DOHH2 (cell line): ENCODE data around the gene FNDC3B.

Source experiments
- H3F3A ChIP-seq: fragments of 200-600 bp; sonication (generic), shearing (Covaris generic); 2 replicates; pipeline ENCODE4 v1.6.0; 2016; ENCODE audit warnings: antibody characterized with exemption, mild to moderate bottlenecking; ENCODE audit not compliant: control insufficient read depth, insufficient read depth
- H3K27ac ChIP-seq: fragments of 200-600 bp; sonication (generic); 2 replicates; pipeline ENCODE4 v1.5.1; 2014; ENCODE audit warnings: low read depth, mild to moderate bottlenecking, low read length, moderate library complexity
- H3K27me3 ChIP-seq: fragments of 200-600 bp; sonication (generic); 2 replicates; pipeline ENCODE4 v1.6.1; 2014; ENCODE audit warnings: mild to moderate bottlenecking, low read length, mixed read lengths; ENCODE audit not compliant: control insufficient read depth
- H3K36me3 ChIP-seq: fragments of 200-600 bp; sonication (generic); 2 replicates; pipeline ENCODE4 v1.6.1; 2014; ENCODE audit warnings: mild to moderate bottlenecking, low read length, moderate library complexity, mixed read lengths; ENCODE audit not compliant: control insufficient read depth
- H3K4me1 ChIP-seq: fragments of 200-600 bp; sonication (generic); 2 replicates; pipeline ENCODE4 v1.6.1; 2014; ENCODE audit warnings: mild to moderate bottlenecking, low read length, mixed read lengths; ENCODE audit not compliant: control insufficient read depth
- H3K4me2 ChIP-seq: fragments of 200-600 bp; sonication (generic); 2 replicates; pipeline ENCODE4 v1.6.0; 2014; ENCODE audit warnings: mild to moderate bottlenecking, low read length, moderate library complexity
- H3K4me3 ChIP-seq: fragments of 200-600 bp; sonication (generic); 2 replicates; pipeline ENCODE4 v1.5.1; 2014; ENCODE audit warnings: mild to moderate bottlenecking, low read length, mixed read lengths
- H3K79me2 ChIP-seq: fragments of 200-600 bp; sonication (generic); 2 replicates; pipeline ENCODE4 v1.6.1; 2014; ENCODE audit warnings: mild to moderate bottlenecking, low read length, mixed read lengths; ENCODE audit not compliant: control insufficient read depth
- H3K9me2 ChIP-seq: fragments of 200-600 bp; sonication (generic); replicated peaks from 2 replicates; pipeline ENCODE4 v1.6.1; 2014; ENCODE audit warnings: mild to moderate bottlenecking, low read length, mixed read lengths; ENCODE audit not compliant: control insufficient read depth
- H3K9me3 ChIP-seq: fragments of 200-600 bp; sonication (generic); 2 replicates; pipeline ENCODE4 v1.6.1; 2014; ENCODE audit warnings: antibody characterized with exemption, low read length, mixed read lengths; ENCODE audit not compliant: control insufficient read depth, insufficient read depth
- H4K20me1 ChIP-seq: fragments of 200-600 bp; sonication (generic); 2 replicates; pipeline ENCODE4 v1.6.0; 2014; ENCODE audit warnings: low read depth, mild to moderate bottlenecking, antibody characterized with exemption, low read length, moderate library complexity; ENCODE audit not compliant: control insufficient read depth, insufficient read depth
- EZH2phosphoT487 ChIP-seq: fragments of 200-600 bp; sonication (generic); IDR thresholded peaks from 2 replicates; pipeline ENCODE4 v1.6.1; 2017; ENCODE audit warnings: borderline replicate concordance, mild to moderate bottlenecking, antibody characterized with exemption, low read length, moderate library complexity, mixed read lengths
- TF ChIP-seq, protein P1 (sequence below): fragments of 200-600 bp; sonication (generic); IDR thresholded peaks from one replicate; pipeline ENCODE4 v1.5.1; 2014; ENCODE audit warnings: antibody characterized with exemption, mild to moderate bottlenecking, low read depth, low read length; ENCODE audit not compliant: poor library complexity, severe bottlenecking

Gene FNDC3B

DNA sequence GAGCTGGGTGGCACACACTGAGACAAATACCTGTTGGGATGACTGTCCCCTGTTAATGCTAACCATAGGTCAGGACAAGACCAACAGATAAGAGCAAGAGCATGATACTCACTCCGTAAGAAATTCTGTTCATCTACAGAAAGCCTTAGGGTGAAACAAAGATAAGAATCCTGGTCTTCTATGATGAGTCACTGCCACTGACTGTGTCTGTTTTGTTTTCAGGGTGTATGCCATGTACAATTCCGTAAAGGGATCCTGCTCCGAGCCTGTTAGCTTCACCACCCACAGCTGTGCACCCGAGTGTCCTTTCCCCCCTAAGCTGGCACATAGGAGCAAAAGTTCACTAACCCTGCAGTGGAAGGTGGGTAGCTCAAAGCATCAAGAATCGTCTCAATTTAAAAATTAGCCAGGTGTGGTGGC, 267.8 kb downstream of the FNDC3B start:
- H3K4me3 ChIP-seq = no peak overlapping the region
- no peaks in the 10 kb centered on the region; the same call in 1 of the 2 replicates for H3K36me3 ChIP-seq
- TF ChIP-seq, protein P1, sequence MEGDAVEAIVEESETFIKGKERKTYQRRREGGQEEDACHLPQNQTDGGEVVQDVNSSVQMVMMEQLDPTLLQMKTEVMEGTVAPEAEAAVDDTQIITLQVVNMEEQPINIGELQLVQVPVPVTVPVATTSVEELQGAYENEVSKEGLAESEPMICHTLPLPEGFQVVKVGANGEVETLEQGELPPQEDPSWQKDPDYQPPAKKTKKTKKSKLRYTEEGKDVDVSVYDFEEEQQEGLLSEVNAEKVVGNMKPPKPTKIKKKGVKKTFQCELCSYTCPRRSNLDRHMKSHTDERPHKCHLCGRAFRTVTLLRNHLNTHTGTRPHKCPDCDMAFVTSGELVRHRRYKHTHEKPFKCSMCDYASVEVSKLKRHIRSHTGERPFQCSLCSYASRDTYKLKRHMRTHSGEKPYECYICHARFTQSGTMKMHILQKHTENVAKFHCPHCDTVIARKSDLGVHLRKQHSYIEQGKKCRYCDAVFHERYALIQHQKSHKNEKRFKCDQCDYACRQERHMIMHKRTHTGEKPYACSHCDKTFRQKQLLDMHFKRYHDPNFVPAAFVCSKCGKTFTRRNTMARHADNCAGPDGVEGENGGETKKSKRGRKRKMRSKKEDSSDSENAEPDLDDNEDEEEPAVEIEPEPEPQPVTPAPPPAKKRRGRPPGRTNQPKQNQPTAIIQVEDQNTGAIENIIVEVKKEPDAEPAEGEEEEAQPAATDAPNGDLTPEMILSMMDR = no peak
- TF ChIP-seq EZH2phosphoT487 = no peak

GRCh38 chr3:172309059-172309458, 269.7 kb downstream of the FNDC3B start:
- H3K27ac ChIP-seq = no peak overlapping the region
- H3F3A ChIP-seq = no peaks in the 10 kb centered on the region
- H3K27me3 ChIP-seq = no peaks in the 10 kb centered on the region
- TF ChIP-seq, protein P1 = no peak
- TF ChIP-seq EZH2phosphoT487 = no peak
- no peaks in the 10 kb centered on the region for H4K20me1 ChIP-seq
- H3K79me2 ChIP-seq = no peaks in the 10 kb centered on the region
- H3K9me3 ChIP-seq = no peaks in the 10 kb centered on the region
- H3K4me3 ChIP-seq = no peak overlapping the region
- H3K4me1 ChIP-seq = no peaks in the 10 kb centered on the region
- no peaks in the 10 kb centered on the region for H3K9me2 ChIP-seq
- H3K36me3 ChIP-seq = no peaks in the 10 kb centered on the region; the same call in 1 of the 2 replicates
- H3K4me2 ChIP-seq = no peak overlapping the region

More for the DNA sequence above, 267.8 kb downstream of the FNDC3B start:
- Histone ChIP-seq H3K27me3 (no peaks in the 10 kb centered on the region), H3K27ac (no peak overlapping the region), H3K4me1 (no peaks in the 10 kb centered on the region), H4K20me1 (no peaks in the 10 kb centered on the region), H3K9me2 (no peaks in the 10 kb centered on the region), H3F3A (no peaks in the 10 kb centered on the region), H3K79me2 (no peaks in the 10 kb centered on the region), H3K4me2 (no peak overlapping the region), H3K9me3 (no peaks in the 10 kb centered on the region)

- Histone ChIP-seq H3K4me3 (no peak overlapping the region), H3K9me2 (no peaks in the 10 kb centered on the region), H3K4me1 (no peaks in the 10 kb centered on the region), H4K20me1 (no peaks in the 10 kb centered on the region), H3K36me3 (no peaks in the 10 kb centered on the region; the same call in 1 of the 2 replicates), H3K27ac (no peak overlapping the region), H3K79me2 (no peaks in the 10 kb centered on the region), H3K9me3 (no peaks in the 10 kb centered on the region), H3K4me2 (no peak overlapping the region), H3K27me3 (no peaks in the 10 kb centered on the region), H3F3A (no peaks in the 10 kb centered on the region)
- no peak for TF ChIP-seq EZH2phosphoT487
- TF ChIP-seq, protein P1 = no peak
Measured at GRCh38 chr3:172309741-172310427, 270.5 kb downstream of the FNDC3B start.
